Measurements from ENCODE around the gene USP6NL.
A peak's percentile ranks its signal among the peaks of the same experiment; 100 is the strongest.
"Not testable (repeated sequence)": the region's sequence is repeated elsewhere in the genome, so short reads cannot be mapped to it uniquely, and the experiment has no call there.

Gene USP6NL

GRCh38 chr10:11611248-11612020, at the start of gene USP6NL:
TSS of gene USP6NL (minus strand) at chr10:11611650. CDS start at chr10:11597634, 14,016 bp downstream.
- peak; percentile 49 for DNase-seq

- no peak for DNase-seq
Observed at GRCh38 chr10:11658801-11659368, 47.4 kb upstream of the USP6NL start.

GRCh38 chr10:11655836-11656235, 44.4 kb upstream of the USP6NL start:
- no peak for DNase-seq

GRCh38 chr10:11654659-11655058, 43.2 kb upstream of the USP6NL start:
- DNase-seq: no peak

- DNase-seq: no peak
Observed at GRCh38 chr10:11653758-11654471, 42.5 kb upstream of the USP6NL start.

DNA sequence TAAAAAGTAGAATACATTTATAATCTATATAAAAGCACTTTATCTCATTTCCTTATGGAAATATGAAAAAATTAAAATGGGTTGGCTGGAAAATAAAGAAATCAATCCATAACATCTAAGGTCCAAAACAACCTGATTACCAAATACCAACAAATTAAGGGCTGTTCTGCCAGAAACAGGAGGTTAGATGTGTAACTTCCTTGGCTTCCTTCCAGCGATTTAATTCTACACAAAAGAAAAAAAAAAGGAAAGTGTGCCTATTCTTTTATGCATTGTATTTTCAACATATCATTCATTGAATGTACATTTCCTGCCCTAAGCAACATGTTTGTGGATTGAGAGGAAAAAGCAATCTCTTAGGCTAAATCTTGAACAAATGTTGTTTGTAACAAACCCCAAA, 36.2 kb upstream of the USP6NL start:
- DNase-seq: no peak

GRCh38 chr10:11646450-11646849, 35.0 kb upstream of the USP6NL start:
- no peak for DNase-seq

DNA sequence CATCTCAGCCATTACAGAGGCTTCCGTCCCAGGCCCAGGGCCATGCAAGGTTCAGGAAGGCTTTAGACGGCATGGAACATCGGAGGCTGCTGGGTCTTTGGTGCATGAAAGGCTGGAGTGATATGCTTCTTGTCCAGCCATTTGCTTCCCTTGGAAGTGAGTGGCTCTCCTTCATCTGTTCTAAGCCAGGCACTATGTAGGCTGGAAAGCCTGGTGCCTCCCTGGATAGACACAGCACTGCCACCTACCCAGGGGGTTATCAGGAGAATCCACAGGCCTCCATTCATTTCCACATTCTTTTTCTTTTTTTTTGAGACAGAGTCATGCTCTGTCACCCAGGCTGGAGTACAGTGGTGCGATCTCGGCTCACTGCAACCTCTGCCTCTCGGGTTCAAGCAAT, 31.6 kb upstream of the USP6NL start:
- DNase-seq: no peak

DNA sequence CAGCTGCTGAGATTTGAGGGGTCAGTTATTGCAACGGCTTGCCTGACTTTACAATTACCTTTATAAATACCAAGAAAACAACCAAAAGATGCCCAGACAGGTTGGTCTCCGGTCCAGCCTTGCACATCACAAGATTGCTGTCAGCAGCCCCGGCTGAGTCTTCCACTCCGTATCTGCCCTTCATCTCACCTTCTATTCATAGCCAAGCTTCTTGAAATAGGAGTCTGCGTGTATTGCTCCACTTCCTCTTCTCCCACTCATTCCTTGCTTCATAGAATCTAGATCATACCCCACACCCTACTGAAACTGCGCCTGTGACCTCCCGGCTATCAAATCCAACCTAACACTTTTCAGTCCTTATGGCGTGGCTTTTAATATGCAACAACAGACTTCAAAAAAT, 31.1 kb upstream of the USP6NL start:
- DNase-seq: no peak

- DNase-seq: no peak
Observed at GRCh38 chr10:11639849-11640764, 28.7 kb upstream of the USP6NL start.

GRCh38 chr10:11639362-11639761, 27.9 kb upstream of the USP6NL start:
- DNase-seq: no peak

DNA sequence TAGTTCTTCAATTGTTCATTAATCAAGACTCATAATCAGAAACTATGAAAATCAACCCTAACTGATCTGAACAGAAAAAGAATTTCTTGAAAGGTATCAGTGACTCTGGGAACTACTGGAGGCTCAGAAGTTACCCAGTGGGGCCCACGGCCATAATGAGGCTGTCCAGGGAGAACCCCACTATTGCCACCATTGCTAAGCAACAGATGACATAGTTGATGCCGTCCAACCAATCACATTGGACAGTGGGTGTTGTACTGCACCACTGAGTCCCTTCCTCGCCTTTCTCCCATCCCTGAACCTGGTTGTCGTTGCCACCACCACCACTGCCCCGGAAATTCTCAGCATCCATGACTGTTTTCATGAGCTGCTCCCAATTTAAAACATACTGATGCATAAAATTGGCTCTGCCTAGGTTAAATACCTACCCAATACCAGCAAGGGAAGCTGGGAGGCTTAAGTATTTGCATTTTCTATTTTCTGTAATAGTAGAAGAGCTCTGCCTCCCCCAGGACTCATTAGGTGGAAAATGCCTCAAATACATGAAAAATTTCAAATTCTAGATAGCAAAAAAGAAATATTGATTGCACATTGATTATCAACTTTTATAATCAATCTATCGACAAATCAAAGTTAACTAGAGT, 26.7 kb upstream of the USP6NL start:
- no peak for DNase-seq

DNA sequence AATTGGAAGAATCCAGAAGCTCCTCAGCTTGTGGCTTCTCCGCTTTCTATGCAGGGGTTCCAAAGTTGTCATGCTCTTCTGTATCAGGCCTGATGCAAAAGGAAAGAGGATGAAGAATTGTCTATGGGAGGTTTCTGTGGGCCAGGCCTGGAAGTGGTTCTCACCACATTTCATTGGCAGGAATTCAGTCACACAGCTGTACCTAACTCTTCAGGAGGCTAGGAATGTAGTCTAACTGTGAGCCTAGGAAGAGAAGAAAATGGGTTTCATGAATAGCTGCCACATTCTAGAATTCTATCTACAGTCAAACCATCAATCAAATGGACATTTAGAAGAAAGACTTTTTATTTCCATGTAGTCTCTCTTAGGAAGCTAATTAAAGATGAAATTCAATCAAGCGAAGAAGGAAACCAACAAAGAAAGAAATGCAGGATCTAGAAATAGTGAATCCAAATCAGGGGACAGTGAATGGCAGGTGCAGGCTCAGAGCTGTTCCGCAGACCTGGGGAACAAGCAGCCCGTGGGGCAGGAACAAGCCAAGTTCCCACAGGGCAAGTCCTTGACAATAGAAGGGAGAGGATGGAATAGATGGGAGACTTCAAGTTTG, 25.4 kb upstream of the USP6NL start:
- DNase-seq: no peak

DNA sequence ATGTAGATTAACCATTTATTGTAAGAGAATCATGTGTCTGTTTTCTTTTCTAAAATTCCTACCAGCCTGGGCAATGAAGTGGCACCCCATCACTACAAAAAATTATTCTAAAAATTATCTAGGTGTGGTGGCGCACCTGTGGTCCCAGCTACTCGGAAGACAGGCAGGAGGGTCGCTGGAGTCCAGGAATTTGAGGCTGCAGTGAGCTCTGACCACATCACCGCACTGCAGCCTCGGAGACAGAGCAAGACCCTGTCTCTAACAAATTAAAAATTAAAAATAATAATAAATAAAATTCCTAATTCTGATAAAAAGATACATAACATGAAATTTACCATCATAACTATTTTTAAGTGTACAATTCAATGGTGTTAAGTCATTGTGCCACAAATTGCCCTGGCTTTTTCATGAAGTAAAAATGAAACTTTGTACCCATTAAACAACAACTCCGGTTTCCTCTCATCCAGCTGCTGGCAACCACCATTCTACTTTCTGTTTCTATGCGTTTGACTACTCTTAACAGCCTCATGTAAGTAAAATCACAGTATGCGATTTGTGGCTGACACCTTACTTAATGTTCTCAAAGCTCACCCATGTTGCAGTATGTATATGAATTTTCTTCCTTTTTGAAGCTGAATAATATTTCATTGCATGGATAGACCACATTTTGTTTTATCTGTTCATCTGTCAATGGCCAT, 20.6 kb upstream of the USP6NL start:
- DNase-seq: no peak

DNA sequence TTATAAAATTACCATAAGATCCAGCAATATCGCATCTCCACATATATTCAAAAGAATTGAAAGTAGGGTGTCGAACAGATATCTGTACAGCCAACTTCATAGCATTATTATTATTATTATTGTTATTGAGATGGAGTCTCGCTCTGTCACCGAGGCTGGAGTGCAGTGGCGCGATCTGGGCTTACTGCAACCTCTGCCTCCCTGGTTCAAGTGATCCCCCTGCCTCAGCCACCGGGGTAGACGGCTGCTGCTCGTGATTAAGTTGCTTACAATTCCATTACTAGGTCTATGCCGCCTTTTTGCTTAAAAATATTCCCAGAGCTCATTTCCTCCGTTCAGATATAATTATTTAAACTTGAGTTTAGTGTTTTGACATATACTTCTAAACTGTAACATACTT, 19.8 kb upstream of the USP6NL start:
- no peak for DNase-seq

GRCh38 chr10:11629731-11630130, 18.3 kb upstream of the USP6NL start:
- no peak for DNase-seq

DNA sequence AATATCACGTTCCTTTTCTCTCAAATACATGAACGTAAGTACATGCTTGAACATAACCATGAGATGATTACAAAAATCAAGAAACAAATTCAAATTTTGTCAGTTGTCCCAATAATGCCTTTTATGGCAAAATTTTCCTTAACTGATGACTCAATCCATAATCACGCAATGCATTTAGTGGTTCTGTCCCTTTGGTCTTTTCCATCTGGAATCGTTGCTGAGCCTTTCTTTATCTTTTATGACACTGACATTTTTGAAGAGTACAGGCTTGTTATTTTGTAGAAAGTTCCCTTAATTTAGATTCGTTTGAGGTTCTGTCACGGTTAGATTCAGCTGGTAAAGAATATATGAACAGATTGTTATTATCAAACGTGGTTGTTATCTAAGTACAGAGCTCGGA, 16.5 kb upstream of the USP6NL start:
- not testable (repeated sequence) for DNase-seq

DNA sequence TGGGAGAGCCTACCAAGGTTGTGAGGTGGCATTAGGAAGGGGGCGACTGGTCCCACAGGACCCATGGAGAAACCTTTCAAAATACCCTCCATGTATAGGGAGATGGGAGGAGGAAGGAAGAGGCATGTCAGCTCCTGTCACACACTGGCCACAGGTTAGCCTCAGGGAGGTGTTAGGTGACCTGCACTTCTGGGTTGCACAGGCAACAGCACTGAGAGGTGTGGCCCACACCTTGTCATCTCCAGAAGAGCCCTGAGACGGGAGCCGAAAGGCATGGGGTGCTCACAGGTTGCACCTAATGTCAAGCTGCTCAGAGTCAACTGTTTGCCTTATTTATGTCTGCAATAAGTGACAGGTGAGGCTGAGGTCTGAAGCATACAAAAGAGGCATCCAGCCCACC, 14.6 kb upstream of the USP6NL start:
- no peak for DNase-seq

GRCh38 chr10:11625019-11625735, 13.7 kb upstream of the USP6NL start:
- DNase-seq: no peak

GRCh38 chr10:11617233-11617632, 5.8 kb upstream of the USP6NL start:
- no peak for DNase-seq

- DNase-seq: no peak
Observed at GRCh38 chr10:11616021-11616420, 4.6 kb upstream of the USP6NL start.

All from stimulated activated naive CD4-positive, alpha-beta T cell treated with Interleukin-2 at 50 U/mL for 16 hours (primary cell).